Raji (cell line): ENCODE data around the gene SPON1.

ENCODE experiments used
- POLR2A ChIP-seq: IDR thresholded peaks from 2 replicates; pipeline ENCODE4 v1.6.1; 2011; ENCODE audit warnings: low read depth, low read length, control low read depth; ENCODE audit not compliant: insufficient read depth

SPON1 gene

GRCh38 chr11:14203321-14203720 is 240.8 kb downstream of the SPON1 start:
- no peak for TF ChIP-seq POLR2A

- no peak for TF ChIP-seq POLR2A
Observed at GRCh38 chr11:14212986-14213385, 250.5 kb downstream of the SPON1 start.

DNA sequence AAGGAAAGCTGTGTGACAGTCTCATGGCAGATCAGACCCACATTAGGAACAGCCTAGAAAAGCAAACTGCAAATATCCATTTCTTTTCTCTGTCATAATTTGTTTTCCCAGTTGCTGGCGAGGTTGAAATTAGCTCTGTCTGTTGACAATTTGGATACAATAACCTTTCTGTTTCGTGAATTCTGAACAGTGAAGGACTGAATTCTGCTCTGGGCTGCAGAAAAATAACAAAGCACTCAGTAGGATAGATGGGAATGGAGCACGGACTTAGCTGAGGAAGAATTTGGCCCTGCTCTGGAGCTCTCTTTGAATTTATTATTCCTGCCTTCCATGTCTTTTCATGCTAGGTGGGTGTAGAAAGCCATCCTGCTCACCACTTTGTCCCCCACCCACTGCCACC is 256.2 kb downstream of the SPON1 start:
- TF ChIP-seq POLR2A = no peak

- TF ChIP-seq POLR2A = no peak
Observed at GRCh38 chr11:14223636-14224288, 261.2 kb downstream of the SPON1 start.

- TF ChIP-seq POLR2A = no peak
Observed at GRCh38 chr11:14224395-14224794, 261.9 kb downstream of the SPON1 start.

GRCh38 chr11:14225666-14226065 is 263.1 kb downstream of the SPON1 start:
- no peak for TF ChIP-seq POLR2A

GRCh38 chr11:14228356-14228755 is 265.8 kb downstream of the SPON1 start:
- TF ChIP-seq POLR2A = no peak

DNA sequence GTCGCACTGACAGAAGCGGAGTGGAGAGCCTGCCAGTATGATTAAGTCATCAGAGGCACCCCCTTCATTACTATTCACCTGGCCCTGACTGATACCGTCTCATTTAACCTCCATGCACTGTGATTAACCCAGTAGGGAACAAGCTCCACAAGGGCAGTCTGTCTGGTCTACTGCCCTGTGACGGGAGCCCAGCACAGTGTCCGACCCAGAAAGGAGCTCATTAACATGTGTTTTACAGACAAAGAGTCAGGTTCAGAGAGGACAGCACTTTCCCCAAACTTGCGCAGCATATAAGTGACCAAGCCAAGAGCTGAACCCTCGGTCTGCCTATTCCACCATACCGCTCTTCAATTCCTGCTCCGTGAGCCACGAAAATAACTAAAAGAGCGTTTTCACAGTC is 266.9 kb downstream of the SPON1 start:
- no peak for TF ChIP-seq POLR2A

GRCh38 chr11:14230407-14230806 is 267.9 kb downstream of the SPON1 start:
- no peak for TF ChIP-seq POLR2A

GRCh38 chr11:14232652-14233051 is 270.1 kb downstream of the SPON1 start:
- no peak for TF ChIP-seq POLR2A

DNA sequence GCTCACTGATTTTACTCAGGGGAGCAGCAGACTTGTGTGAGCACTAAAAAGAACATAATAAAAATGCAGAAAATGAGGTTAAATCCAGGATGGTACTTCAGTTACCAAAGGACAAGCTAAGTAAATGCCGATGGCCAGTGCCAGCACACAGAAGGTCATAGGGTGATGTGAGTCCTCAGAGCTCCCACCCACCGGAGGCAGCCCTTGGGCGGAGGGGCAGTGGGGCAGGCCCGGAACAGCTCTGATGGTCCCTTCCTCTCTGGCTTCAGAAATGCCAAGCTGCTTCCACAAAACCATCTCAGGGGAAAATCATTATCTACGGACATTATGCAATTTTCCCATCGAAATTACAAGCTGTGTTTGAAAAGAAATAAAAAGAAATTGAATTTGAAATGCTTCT is 271.9 kb downstream of the SPON1 start:
- TF ChIP-seq POLR2A = no peak

GRCh38 chr11:14235701-14236100 is 273.2 kb downstream of the SPON1 start:
- TF ChIP-seq POLR2A = no peak

DNA sequence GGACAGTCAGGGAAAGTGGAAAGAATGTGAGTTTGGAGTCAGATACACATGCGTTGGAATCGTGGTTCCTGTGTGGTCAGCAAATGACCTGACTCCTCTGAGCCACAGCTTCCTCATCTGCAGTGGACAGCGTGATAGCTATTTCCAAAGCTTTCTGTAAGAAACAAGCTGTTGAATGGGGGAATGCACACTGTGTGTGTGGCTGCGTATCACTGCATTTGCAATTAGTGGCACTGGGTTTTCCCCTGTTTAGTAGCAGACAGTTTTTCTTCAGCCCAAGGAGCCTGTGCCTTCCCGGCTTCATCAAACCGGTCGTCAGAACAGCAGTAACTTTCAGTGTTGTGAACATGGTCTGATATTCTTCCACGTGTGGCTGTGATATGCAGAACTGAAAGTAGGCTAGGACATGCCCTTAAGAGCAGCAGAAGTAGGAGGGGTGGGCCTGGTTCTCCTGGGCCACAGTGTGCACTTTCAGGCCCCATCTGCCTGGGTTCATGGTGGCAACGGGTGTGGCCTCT is 275.0 kb downstream of the SPON1 start:
- TF ChIP-seq POLR2A = no peak

DNA sequence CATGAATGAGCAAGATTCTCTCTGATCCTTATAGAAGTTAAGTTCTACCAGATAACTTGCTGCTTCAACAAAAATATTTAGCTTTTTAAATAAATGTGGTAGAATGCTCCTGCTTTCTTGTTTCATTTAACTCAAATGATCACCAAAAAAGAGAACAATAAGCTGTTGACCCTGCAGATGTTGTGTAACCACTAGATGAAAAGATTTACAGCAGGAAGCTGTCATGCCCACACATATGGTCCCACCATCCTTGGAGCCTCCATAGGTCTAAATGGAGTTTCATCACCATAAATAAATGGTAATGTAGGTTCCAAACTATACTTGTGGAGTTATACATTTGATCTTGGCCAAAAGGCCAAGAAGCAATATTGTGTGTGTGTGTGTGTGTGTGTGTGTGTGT is 277.7 kb downstream of the SPON1 start:
- no peak for TF ChIP-seq POLR2A

- TF ChIP-seq POLR2A = no peak
Observed at GRCh38 chr11:14240951-14241350, 278.4 kb downstream of the SPON1 start.

- no peak for TF ChIP-seq POLR2A
Observed at GRCh38 chr11:14242187-14242586, 279.7 kb downstream of the SPON1 start.

DNA sequence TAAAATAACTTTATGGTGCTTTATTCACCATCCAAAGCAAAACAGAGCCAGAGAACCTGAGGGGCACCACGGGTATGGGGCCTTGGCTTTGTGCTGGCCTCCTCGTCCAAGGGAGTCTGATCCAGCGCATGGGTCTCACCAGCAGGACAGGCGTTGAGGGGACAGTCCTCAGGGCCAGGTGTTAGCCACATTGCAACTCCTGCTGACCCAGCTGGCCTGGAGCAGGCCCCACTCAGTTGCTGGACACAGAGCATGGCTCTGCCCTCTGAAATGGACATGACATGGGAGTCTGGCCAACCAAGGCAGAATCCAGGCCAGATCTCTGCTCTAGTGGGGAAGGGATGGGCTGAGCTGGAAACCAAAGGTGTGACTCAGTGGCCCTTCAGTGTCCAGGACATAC is 280.2 kb downstream of the SPON1 start:
- no peak for TF ChIP-seq POLR2A
